Brain microvascular endothelial cell (primary cell): ENCODE measurements around the gene DCAF11.

Experiments used
- DNase-seq: peaks from one replicate; pipeline ENCODE4 v3.0.0-alpha.2; 2020
- H3K27ac ChIP-seq: fragments of 250-450 bp; sonication (Bioruptor Pico); 2 replicates; pipeline ENCODE4 v1.5.1; 2020; ENCODE audit warnings: mild to moderate bottlenecking, moderate library complexity
- H3K27me3 ChIP-seq: fragments of 250-450 bp; sonication (Bioruptor Pico); replicated peaks from 2 replicates; pipeline ENCODE4 v1.5.1; 2020; ENCODE audit warnings: mild to moderate bottlenecking
- H3K36me3 ChIP-seq: fragments of 250-450 bp; sonication (Bioruptor Pico); replicated peaks from 2 replicates; pipeline ENCODE4 v1.5.1; 2020; ENCODE audit warnings: mild to moderate bottlenecking
- H3K4me3 ChIP-seq: 2 replicates; pipeline ENCODE4 v1.5.1; 2011; ENCODE audit warnings: low read depth, mild to moderate bottlenecking, control low read depth, low read length, moderate library complexity
- CTCF ChIP-seq: IDR thresholded peaks from 2 replicates; pipeline ENCODE4 v1.5.1; 2011; ENCODE audit warnings: low read depth, mild to moderate bottlenecking, moderate library complexity, low read length, control low read depth, inconsistent platforms; ENCODE audit errors: missing control alignments
- in situ Hi-C: cut with HindIII; loops from 2 replicates; pipeline ENCODE4 v1.10.0; 2017; ENCODE audit warnings: low sequenced_read_pairs, low pct_ligation_motif_present

The DCAF11 gene

GRCh38 chr14:24126939-24127338, 12.4 kb downstream of the DCAF11 start:
- in situ Hi-C loops: no loop called here
- no peaks in the 10 kb centered on the region for H3K27me3 ChIP-seq
- no peak for DNase-seq
- H3K27ac ChIP-seq: no peak overlapping the region
- H3K4me3 ChIP-seq: no peak overlapping the region
- H3K36me3 ChIP-seq: peaks cover 6% of the 10 kb centered on the region
- no peak for TF ChIP-seq CTCF

GRCh38 chr14:24127673-24128072, 13.1 kb downstream of the DCAF11 start:
- Histone ChIP-seq H3K4me3 (no peak overlapping the region), H3K27me3 (no peaks in the 10 kb centered on the region), H3K27ac (no peak overlapping the region), H3K36me3 (peaks cover 4% of the 10 kb centered on the region)
- DNase-seq: no peak
- in situ Hi-C loops: no loop called here
- TF ChIP-seq CTCF: no peak

- no peak for TF ChIP-seq CTCF
- Histone ChIP-seq H3K27me3 (no peaks in the 10 kb centered on the region), H3K36me3 (no peaks in the 10 kb centered on the region), H3K27ac (no peak overlapping the region), H3K4me3 (no peak overlapping the region)
- in situ Hi-C loops: no loop called here
- no peak for DNase-seq
These were observed 14.9 kb downstream of the DCAF11 start for GRCh38 chr14:24129410-24129998.

- Histone ChIP-seq H3K27me3 (no peaks in the 10 kb centered on the region), H3K4me3 (no peak within 1 kb of the TSS), H3K36me3 (no peaks in the 10 kb centered on the region), H3K27ac (no peak within 1 kb of the TSS)
- in situ Hi-C loops: no loop called here
- no peak for DNase-seq
- TF ChIP-seq CTCF: no peak
These were observed 15.8 kb downstream of the DCAF11 start, which contains the start of gene FITM1 for GRCh38 chr14:24130380-24130716. TSS of gene FITM1 (plus strand) at chr14:24130659. CDS start at chr14:24131564, 905 bp downstream.

GRCh38 chr14:24130717-24131548, 16.4 kb downstream of the DCAF11 start:
- Histone ChIP-seq H3K27me3 (no peaks in the 10 kb centered on the region), H3K27ac (no peak overlapping the region), H3K4me3 (no peak overlapping the region), H3K36me3 (no peaks in the 10 kb centered on the region)
- TF ChIP-seq CTCF: no peak
- no peak for DNase-seq
- in situ Hi-C loops: no loop called here
